SK-N-SH (cell line): ENCODE measurements around the gene WDR27. TPM values are rescaled to one million over a fixed set of nuclear protein-coding genes. Genes with fewer than 3 reads are reported as not detected.

Source experiments
- CTCF ChIA-PET: fragments of 300-600, 350-600 bp; formaldehyde crosslinking; extraction: SDS; loops from one replicate; lab custom pipeline; 2021; lab: Yijun Ruan, JAX
- POLR2A ChIA-PET: fragments of 350-600 bp; sonication (Branson Sonifier 250); formaldehyde crosslinking; extraction: SDS; loops from one replicate; lab custom pipeline; 2020; ENCODE audit warnings: antibody characterized with exemption, inconsistent platforms; lab: Yijun Ruan, JAX
- DNase-seq: peaks from one replicate; pipeline ENCODE4 v3.0.0; 2012
- H2AFZ ChIP-seq: fragments of 200-600 bp; sonication (generic); 2 replicates; pipeline ENCODE4 v1.8.1; 2016; ENCODE audit warnings: antibody characterized with exemption, mild to moderate bottlenecking, low read depth
- H3F3A ChIP-seq: fragments of 200-600 bp; sonication (generic); replicated peaks from 2 replicates; pipeline ENCODE3; 2016; ENCODE audit warnings: antibody characterized with exemption, mild to moderate bottlenecking; ENCODE audit not compliant: insufficient read depth
- H3K27ac ChIP-seq, 2 experiments: fragments of 200-500 bp in 1 of 2; fragments of 200-600 bp in 1 of 2; sonication (Bioruptor generic) in 1 of 2; sonication (generic), shearing (Covaris generic) in 1 of 2; 2 replicates each; pipeline versions ENCODE4 v1.5.1 to v1.6.1; 2014 to 2016; ENCODE audit warnings: low read depth in 2 of 2, inconsistent platforms in 1 of 2, low read length in 1 of 2, mild to moderate bottlenecking in 1 of 2, mixed read lengths in 1 of 2
- H3K27me3 ChIP-seq: fragments of 200-600 bp; sonication (generic), shearing (Covaris generic); 2 replicates; pipeline ENCODE4 v1.6.1; 2016; ENCODE audit warnings: mixed run types; ENCODE audit not compliant: insufficient read depth
- H3K36me3 ChIP-seq, 2 experiments: fragments of 200-500 bp in 1 of 2; fragments of 200-600 bp in 1 of 2; sonication (Bioruptor generic) in 1 of 2; sonication (generic) in 1 of 2; replicated peaks in 1 of 2; 2 replicates each; pipeline versions ENCODE3 to v1.5.1; 2014 to 2016; ENCODE audit warnings: low read length in 1 of 2, mild to moderate bottlenecking in 1 of 2; ENCODE audit not compliant: insufficient read depth in 2 of 2, control insufficient read depth in 1 of 2
- H3K4me1 ChIP-seq, 2 experiments: fragments of 200-500 bp in 1 of 2; fragments of 200-600 bp in 1 of 2; sonication (Bioruptor generic) in 1 of 2; sonication (generic), shearing (Covaris generic) in 1 of 2; 2 replicates each; pipeline versions ENCODE4 v1.5.1 to v1.6.1; 2014 to 2016; ENCODE audit warnings: low read depth in 1 of 2, low read length in 1 of 2, mixed run types in 1 of 2; ENCODE audit not compliant: insufficient read depth in 2 of 2, control insufficient read depth in 1 of 2
- H3K4me2 ChIP-seq: fragments of 200-600 bp; sonication (generic), shearing (Covaris generic); 2 replicates; pipeline ENCODE4 v1.6.1; 2017; ENCODE audit warnings: mixed run types
- H3K4me3 ChIP-seq, 2 experiments: fragments of 200-500 bp in 1 of 2; fragments of 200-600 bp in 1 of 2; sonication (Bioruptor generic) in 1 of 2; sonication (generic), shearing (Covaris generic) in 1 of 2; 2 replicates each; pipeline versions ENCODE4 v1.5.1 to v1.8.1; 2014 to 2016; ENCODE audit warnings: low read depth in 2 of 2, inconsistent platforms in 1 of 2, low read length in 1 of 2, mild to moderate bottlenecking in 1 of 2, mixed read lengths in 1 of 2, moderate library complexity in 1 of 2
- H3K79me2 ChIP-seq: fragments of 200-600 bp; sonication (generic); 2 replicates; pipeline ENCODE4 v1.8.1; 2017; ENCODE audit warnings: mild to moderate bottlenecking; ENCODE audit not compliant: insufficient read depth
- H3K9ac ChIP-seq: fragments of 200-600 bp; sonication (generic); 2 replicates; pipeline ENCODE4 v1.6.1; 2017; ENCODE audit warnings: mixed run types
- H3K9me2 ChIP-seq: fragments of 200-600 bp; sonication (generic); 2 replicates; pipeline ENCODE4 v1.6.1; 2017; ENCODE audit warnings: mixed run types
- H3K9me3 ChIP-seq: fragments of 200-600 bp; sonication (generic); 2 replicates; pipeline ENCODE4 v1.6.1; 2017; ENCODE audit warnings: mixed run types, mild to moderate bottlenecking, moderate library complexity
- H4K20me1 ChIP-seq: fragments of 200-600 bp; sonication (generic); 2 replicates; pipeline ENCODE4 v1.6.1; 2017; ENCODE audit warnings: mild to moderate bottlenecking, mixed run types; ENCODE audit not compliant: insufficient read depth
- CHD2 ChIP-seq: fragments of 150-350 bp; IDR thresholded peaks from 2 replicates; pipeline ENCODE4 v1.6.1; 2018; ENCODE audit warnings: low read length; ENCODE audit not compliant: partially characterized antibody
- EZH2phosphoT487 ChIP-seq: fragments of 200-600 bp; sonication (generic); IDR thresholded peaks from 2 replicates; pipeline ENCODE4 v1.6.1; 2017; ENCODE audit warnings: low read depth, mixed run types, mild to moderate bottlenecking, antibody characterized with exemption, moderate library complexity, borderline replicate concordance
- FOSL2 ChIP-seq: IDR thresholded peaks from 2 replicates; pipeline ENCODE4 v1.4.0; 2012; ENCODE audit warnings: low read depth, mild to moderate bottlenecking, moderate library complexity, borderline replicate concordance
- GATA2 ChIP-seq: sonication (generic); formaldehyde crosslinking; IDR thresholded peaks from 2 replicates; pipeline ENCODE4 v1.5.0; 2020; ENCODE audit warnings: mild to moderate bottlenecking, missing genetic modification reagents
- MEF2A ChIP-seq: IDR thresholded peaks from 2 replicates; pipeline ENCODE4 v1.4.0; 2012; ENCODE audit warnings: low read depth, borderline replicate concordance
- MXI1 ChIP-seq: IDR thresholded peaks from 2 replicates; pipeline ENCODE4 v1.6.1; 2012; ENCODE audit warnings: mild to moderate bottlenecking, low read depth, low read length, improper control_type of control experiment
- NFIC ChIP-seq: IDR thresholded peaks from 2 replicates; pipeline ENCODE4 v1.4.0; 2012; ENCODE audit warnings: borderline replicate concordance
- POLR2AphosphoS5 ChIP-seq: IDR thresholded peaks from 2 replicates; pipeline ENCODE4 v1.6.1; 2012; ENCODE audit warnings: low read depth, low read length
- RAD21 ChIP-seq: IDR thresholded peaks from 2 replicates; pipeline ENCODE4 v1.6.1; 2012; ENCODE audit warnings: mild to moderate bottlenecking, low read length
- RCOR1 ChIP-seq: fragments of 150-350 bp; IDR thresholded peaks from 2 replicates; pipeline ENCODE4 v1.6.1; 2017; ENCODE audit warnings: antibody characterized with exemption, low read length
- RFX5 ChIP-seq: IDR thresholded peaks from 2 replicates; pipeline ENCODE4 v1.6.1; 2012; ENCODE audit warnings: mild to moderate bottlenecking, improper control_type of control experiment, low read length
- RXRA ChIP-seq: IDR thresholded peaks from 2 replicates; pipeline ENCODE4 v1.4.0; 2012; ENCODE audit warnings: low read depth, mild to moderate bottlenecking, borderline replicate concordance
- SIN3A ChIP-seq: IDR thresholded peaks from 2 replicates; pipeline ENCODE4 v1.6.1; 2012; ENCODE audit warnings: low read depth, mild to moderate bottlenecking, low read length, moderate library complexity, borderline replicate concordance
- SMC3 ChIP-seq: IDR thresholded peaks from 2 replicates; pipeline ENCODE4 v1.6.1; 2012; ENCODE audit warnings: low read depth, low read length, improper control_type of control experiment
- TCF12 ChIP-seq: IDR thresholded peaks from 2 replicates; pipeline ENCODE4 v1.4.0; 2012
- TEAD4 ChIP-seq: IDR thresholded peaks from 2 replicates; pipeline ENCODE4 v1.4.0; 2012; ENCODE audit warnings: mild to moderate bottlenecking, borderline replicate concordance; ENCODE audit not compliant: insufficient read depth
- WGBS: methylation state at CpG from one replicate; pipeline ENCODE4 v1.1.6; 2017; ENCODE audit warnings: low lambda C conversion rate; 5-methylcytosine and 5-hydroxymethylcytosine counted together
- polyA plus RNA-seq, 3 experiments: library from polyadenylated mRNA; depleted of rRNA; stranded (reverse); fragments of >200 nt; gene quantifications; 2 replicates each; pipeline ENCODE4 v1.2.3, GENCODE V29; 2012
- TF ChIP-seq, protein P1 (sequence below): fragments of 150-350 bp; IDR thresholded peaks from 2 replicates; pipeline ENCODE4 v1.6.1; 2017; ENCODE audit warnings: antibody characterized with exemption, low read length, low read depth, borderline replicate concordance
- TF ChIP-seq, protein P2 (sequence below): IDR thresholded peaks from 2 replicates; pipeline ENCODE4; 2012
- TF ChIP-seq, protein P3 (sequence below): fragments of 200-600 bp; sonication (generic); IDR thresholded peaks from 2 replicates; pipeline ENCODE4 v1.6.1; 2017; ENCODE audit warnings: antibody characterized with exemption, mild to moderate bottlenecking, moderate library complexity
- TF ChIP-seq, protein P4 (sequence below): IDR thresholded peaks from 2 replicates; pipeline ENCODE4 v1.4.0; 2012; ENCODE audit warnings: low read depth, borderline replicate concordance
- TF ChIP-seq, protein P5 (sequence below): IDR thresholded peaks from 2 replicates; pipeline ENCODE4 v1.4.0; 2012; ENCODE audit warnings: low read depth, borderline replicate concordance
- TF ChIP-seq, protein P6 (sequence below): IDR thresholded peaks from 2 replicates; pipeline ENCODE4 v1.6.1; 2012; ENCODE audit warnings: mild to moderate bottlenecking, low read depth, low read length, moderate library complexity

The WDR27 gene
- polyA plus RNA-seq, 1 of the 3 experiments (the other 2 are of a cell fraction) = 55.6 TPM

DNA sequence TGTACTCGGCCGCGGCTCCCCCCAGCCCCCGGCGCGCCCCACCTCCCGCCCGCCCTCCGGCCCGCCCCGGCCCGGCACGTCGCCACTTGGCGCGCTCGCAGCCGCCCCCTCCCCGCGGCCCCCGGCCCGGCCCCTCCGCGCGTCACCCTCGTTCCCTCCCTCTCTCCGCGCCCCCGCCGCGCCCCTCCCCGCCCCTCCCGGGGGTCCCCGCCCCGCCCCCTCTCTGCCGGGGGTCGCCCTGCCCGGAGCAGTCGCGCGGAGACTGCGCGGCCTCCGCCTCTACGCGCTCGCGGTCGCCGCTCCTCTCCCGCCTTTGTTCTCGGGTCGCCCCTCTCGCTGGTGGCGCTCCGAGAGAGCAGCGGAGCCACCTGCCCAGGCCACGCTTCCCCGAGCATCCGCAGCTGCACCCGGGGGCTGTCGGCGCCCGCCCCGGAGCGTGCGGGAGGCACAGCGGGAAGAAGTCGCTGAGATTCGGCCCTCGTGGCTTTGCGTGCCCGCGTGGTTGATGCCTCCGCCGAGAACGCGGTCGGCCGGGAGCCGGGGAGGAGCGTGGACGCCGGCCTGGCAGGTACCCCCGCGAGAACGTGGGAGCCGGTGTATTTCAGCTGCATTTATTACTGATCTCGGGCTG is 22.8 kb upstream of the WDR27 start, which contains the start of gene PHF10:
Gene PHF10, minus strand, starts transcription at position 7 of the 631 bp plus-strand sequence. CDS start 569 bp downstream, outside the sequence.
- H3K36me3 ChIP-seq = no peaks in the 10 kb centered on the region
- H3K9me2 ChIP-seq = no peaks in the 10 kb centered on the region
- peaks cover 15% of the 10 kb centered on the region for H3F3A ChIP-seq
- H3K27ac ChIP-seq = peak within 1 kb of the TSS; percentile 56 to 93
- ChIA-PET CTCF (interaction anchor here (0.9 to 2.6 kb wide), 2 partner anchors 19 to 66 kb away, joined by 3 to 7 read pairs; no protein-coding TSS in a partner anchor), POLR2A (interaction anchor here (0.6 to 2.2 kb wide), 5 partner anchors 11 to 1178 kb away, joined by 3 to 14 read pairs (median 3); partner anchors contain the start of genes C6orf120, ERMARD and WDR27)
- peaks cover 8 to 19% of the 10 kb centered on the region in 2 experiments; a peak in 3 of 4 replicates for H3K4me1 ChIP-seq
- peak within 1 kb of the TSS; percentile 79; the same call in 1 of the 2 replicates for H2AFZ ChIP-seq
- no peaks in the 10 kb centered on the region for H3K27me3 ChIP-seq
- H4K20me1 ChIP-seq = peaks cover 15% of the 10 kb centered on the region
- H3K4me2 ChIP-seq = peak within 1 kb of the TSS; percentile 91
- peaks cover 39% of the 10 kb centered on the region for H3K79me2 ChIP-seq
- H3K4me3 ChIP-seq = peak within 1 kb of the TSS; percentile 65 to 82
- peak within 1 kb of the TSS; percentile 69 for H3K9ac ChIP-seq
- no peaks in the 10 kb centered on the region for H3K9me3 ChIP-seq
- DNase-seq = peak; percentile 97
- 0% methylated on average over 9 of the region's 89 CpGs for WGBS
- TF ChIP-seq FOSL2 (no peak), POLR2AphosphoS5 (no peak), EZH2phosphoT487 (no peak), RXRA (no peak), TEAD4 (no peak), GATA2 (CRISPR knock-in tag) (0 out of 2 replicates have a peak, but pooled peaks have one; percentile 17), MEF2A (no peak), SMC3 (no peak), SIN3A (0 out of 2 replicates have a peak, but pooled peaks have one; percentile 25), CHD2 (no peak), RCOR1 (no peak), MXI1 (peak; percentile 53; the same call in 1 of the 2 replicates), RAD21 (no peak), RFX5 (no peak), TCF12 (no peak), NFIC (no peak)
- TF ChIP-seq, protein P1, sequence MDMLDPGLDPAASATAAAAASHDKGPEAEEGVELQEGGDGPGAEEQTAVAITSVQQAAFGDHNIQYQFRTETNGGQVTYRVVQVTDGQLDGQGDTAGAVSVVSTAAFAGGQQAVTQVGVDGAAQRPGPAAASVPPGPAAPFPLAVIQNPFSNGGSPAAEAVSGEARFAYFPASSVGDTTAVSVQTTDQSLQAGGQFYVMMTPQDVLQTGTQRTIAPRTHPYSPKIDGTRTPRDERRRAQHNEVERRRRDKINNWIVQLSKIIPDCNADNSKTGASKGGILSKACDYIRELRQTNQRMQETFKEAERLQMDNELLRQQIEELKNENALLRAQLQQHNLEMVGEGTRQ = no peak
- TF ChIP-seq, protein P2, sequence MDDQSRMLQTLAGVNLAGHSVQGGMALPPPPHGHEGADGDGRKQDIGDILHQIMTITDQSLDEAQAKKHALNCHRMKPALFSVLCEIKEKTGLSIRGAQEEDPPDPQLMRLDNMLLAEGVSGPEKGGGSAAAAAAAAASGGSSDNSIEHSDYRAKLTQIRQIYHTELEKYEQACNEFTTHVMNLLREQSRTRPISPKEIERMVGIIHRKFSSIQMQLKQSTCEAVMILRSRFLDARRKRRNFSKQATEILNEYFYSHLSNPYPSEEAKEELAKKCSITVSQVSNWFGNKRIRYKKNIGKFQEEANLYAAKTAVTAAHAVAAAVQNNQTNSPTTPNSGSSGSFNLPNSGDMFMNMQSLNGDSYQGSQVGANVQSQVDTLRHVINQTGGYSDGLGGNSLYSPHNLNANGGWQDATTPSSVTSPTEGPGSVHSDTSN = no peak
- TF ChIP-seq, protein P3, sequence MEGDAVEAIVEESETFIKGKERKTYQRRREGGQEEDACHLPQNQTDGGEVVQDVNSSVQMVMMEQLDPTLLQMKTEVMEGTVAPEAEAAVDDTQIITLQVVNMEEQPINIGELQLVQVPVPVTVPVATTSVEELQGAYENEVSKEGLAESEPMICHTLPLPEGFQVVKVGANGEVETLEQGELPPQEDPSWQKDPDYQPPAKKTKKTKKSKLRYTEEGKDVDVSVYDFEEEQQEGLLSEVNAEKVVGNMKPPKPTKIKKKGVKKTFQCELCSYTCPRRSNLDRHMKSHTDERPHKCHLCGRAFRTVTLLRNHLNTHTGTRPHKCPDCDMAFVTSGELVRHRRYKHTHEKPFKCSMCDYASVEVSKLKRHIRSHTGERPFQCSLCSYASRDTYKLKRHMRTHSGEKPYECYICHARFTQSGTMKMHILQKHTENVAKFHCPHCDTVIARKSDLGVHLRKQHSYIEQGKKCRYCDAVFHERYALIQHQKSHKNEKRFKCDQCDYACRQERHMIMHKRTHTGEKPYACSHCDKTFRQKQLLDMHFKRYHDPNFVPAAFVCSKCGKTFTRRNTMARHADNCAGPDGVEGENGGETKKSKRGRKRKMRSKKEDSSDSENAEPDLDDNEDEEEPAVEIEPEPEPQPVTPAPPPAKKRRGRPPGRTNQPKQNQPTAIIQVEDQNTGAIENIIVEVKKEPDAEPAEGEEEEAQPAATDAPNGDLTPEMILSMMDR = no peak
- TF ChIP-seq, protein P4, sequence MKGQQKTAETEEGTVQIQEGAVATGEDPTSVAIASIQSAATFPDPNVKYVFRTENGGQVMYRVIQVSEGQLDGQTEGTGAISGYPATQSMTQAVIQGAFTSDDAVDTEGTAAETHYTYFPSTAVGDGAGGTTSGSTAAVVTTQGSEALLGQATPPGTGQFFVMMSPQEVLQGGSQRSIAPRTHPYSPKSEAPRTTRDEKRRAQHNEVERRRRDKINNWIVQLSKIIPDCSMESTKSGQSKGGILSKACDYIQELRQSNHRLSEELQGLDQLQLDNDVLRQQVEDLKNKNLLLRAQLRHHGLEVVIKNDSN = no peak
- TF ChIP-seq, protein P5, sequence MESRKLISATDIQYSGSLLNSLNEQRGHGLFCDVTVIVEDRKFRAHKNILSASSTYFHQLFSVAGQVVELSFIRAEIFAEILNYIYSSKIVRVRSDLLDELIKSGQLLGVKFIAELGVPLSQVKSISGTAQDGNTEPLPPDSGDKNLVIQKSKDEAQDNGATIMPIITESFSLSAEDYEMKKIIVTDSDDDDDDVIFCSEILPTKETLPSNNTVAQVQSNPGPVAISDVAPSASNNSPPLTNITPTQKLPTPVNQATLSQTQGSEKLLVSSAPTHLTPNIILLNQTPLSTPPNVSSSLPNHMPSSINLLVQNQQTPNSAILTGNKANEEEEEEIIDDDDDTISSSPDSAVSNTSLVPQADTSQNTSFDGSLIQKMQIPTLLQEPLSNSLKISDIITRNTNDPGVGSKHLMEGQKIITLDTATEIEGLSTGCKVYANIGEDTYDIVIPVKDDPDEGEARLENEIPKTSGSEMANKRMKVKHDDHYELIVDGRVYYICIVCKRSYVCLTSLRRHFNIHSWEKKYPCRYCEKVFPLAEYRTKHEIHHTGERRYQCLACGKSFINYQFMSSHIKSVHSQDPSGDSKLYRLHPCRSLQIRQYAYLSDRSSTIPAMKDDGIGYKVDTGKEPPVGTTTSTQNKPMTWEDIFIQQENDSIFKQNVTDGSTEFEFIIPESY = no peak
- TF ChIP-seq, protein P6, sequence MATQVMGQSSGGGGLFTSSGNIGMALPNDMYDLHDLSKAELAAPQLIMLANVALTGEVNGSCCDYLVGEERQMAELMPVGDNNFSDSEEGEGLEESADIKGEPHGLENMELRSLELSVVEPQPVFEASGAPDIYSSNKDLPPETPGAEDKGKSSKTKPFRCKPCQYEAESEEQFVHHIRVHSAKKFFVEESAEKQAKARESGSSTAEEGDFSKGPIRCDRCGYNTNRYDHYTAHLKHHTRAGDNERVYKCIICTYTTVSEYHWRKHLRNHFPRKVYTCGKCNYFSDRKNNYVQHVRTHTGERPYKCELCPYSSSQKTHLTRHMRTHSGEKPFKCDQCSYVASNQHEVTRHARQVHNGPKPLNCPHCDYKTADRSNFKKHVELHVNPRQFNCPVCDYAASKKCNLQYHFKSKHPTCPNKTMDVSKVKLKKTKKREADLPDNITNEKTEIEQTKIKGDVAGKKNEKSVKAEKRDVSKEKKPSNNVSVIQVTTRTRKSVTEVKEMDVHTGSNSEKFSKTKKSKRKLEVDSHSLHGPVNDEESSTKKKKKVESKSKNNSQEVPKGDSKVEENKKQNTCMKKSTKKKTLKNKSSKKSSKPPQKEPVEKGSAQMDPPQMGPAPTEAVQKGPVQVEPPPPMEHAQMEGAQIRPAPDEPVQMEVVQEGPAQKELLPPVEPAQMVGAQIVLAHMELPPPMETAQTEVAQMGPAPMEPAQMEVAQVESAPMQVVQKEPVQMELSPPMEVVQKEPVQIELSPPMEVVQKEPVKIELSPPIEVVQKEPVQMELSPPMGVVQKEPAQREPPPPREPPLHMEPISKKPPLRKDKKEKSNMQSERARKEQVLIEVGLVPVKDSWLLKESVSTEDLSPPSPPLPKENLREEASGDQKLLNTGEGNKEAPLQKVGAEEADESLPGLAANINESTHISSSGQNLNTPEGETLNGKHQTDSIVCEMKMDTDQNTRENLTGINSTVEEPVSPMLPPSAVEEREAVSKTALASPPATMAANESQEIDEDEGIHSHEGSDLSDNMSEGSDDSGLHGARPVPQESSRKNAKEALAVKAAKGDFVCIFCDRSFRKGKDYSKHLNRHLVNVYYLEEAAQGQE = peak; percentile 8; the same call in 1 of the 2 replicates
